Subcutaneous adipose tissue (tissue), 4 donors: ENCODE measurements around the gene RXYLT1. TPM values are rescaled to one million over a fixed set of nuclear protein-coding genes. Genes with fewer than 3 reads are reported as not detected.

Source experiments
- total RNA-seq, 4 donors: library from RNA; depleted of rRNA; stranded (reverse); fragments of >200 nt; gene quantifications; one replicate each; pipeline ENCODE4 v1.1.0, GENCODE V29; 2016
- TF ChIP-seq, protein P1 (sequence below): fragments of 450-650 bp; IDR thresholded peaks from one replicate; pipeline ENCODE4 v1.5.1; 2016; ENCODE audit warnings: low read depth, mild to moderate bottlenecking, control low read depth, antibody characterized with exemption, moderate library complexity

The RXYLT1 gene
- total RNA-seq = 10 to 100 TPM; 15.0 to 19.4 (median 16.2) TPM

- TF ChIP-seq, protein P1, sequence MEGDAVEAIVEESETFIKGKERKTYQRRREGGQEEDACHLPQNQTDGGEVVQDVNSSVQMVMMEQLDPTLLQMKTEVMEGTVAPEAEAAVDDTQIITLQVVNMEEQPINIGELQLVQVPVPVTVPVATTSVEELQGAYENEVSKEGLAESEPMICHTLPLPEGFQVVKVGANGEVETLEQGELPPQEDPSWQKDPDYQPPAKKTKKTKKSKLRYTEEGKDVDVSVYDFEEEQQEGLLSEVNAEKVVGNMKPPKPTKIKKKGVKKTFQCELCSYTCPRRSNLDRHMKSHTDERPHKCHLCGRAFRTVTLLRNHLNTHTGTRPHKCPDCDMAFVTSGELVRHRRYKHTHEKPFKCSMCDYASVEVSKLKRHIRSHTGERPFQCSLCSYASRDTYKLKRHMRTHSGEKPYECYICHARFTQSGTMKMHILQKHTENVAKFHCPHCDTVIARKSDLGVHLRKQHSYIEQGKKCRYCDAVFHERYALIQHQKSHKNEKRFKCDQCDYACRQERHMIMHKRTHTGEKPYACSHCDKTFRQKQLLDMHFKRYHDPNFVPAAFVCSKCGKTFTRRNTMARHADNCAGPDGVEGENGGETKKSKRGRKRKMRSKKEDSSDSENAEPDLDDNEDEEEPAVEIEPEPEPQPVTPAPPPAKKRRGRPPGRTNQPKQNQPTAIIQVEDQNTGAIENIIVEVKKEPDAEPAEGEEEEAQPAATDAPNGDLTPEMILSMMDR = no peak
These were observed at the start of gene RXYLT1 for GRCh38 chr12:63779498-63780481. Gene RXYLT1, plus strand, starts transcription at chr12:63779909. Its CDS starts 52 bp downstream, at chr12:63779961.

DNA sequence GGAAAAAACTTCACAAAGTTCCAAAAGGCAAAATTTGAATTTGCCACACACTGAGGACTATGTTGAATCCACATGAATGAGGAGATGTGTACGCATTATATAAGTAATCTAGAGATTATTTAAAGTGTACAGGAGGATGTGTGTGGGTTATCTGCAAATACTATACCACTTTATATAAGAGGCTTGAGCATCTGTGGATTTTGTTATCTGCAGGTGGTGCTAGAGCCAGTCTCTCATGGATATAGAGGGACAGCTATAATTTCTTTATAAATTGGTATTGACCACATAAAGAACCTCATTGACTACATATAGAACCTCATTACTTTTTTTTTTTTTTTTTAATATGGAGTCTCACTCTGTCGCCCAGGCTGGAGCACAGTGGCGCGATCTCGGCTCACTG is 32.2 kb upstream of the RXYLT1 start:
- TF ChIP-seq, protein P1 = no peak

DNA sequence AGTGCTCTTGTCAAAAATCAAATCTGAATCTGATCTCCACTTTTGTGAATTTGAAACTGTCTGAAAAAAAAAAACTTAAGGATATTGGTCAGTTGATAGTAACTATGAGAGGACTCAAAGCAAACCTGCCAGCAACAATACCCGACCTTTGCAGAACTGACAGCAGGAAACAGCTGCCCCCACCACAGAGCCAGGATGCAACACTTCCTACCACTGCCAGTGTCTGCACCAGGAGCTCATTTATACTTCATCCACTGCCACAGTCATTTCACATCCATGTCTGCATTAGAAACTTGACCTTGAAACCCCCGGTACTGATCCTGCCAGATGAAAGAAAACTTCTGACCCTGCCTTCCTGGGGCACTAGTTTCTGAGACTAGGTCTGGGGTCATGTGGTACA is 27.4 kb upstream of the RXYLT1 start:
- TF ChIP-seq, protein P1 = no peak

- TF ChIP-seq, protein P1 = no peak
These were observed 26.9 kb upstream of the RXYLT1 start for GRCh38 chr12:63752841-63753240.

GRCh38 chr12:63753743-63754142 is 26.0 kb upstream of the RXYLT1 start:
- TF ChIP-seq, protein P1 = no peak

- TF ChIP-seq, protein P1 = no peak
These were observed 15.2 kb upstream of the RXYLT1 start for GRCh38 chr12:63764481-63764880.

- TF ChIP-seq, protein P1 = no peak
These were observed 13.2 kb upstream of the RXYLT1 start for GRCh38 chr12:63766498-63766897.
